Hepatocyte (in vitro differentiated cells): Measurements from ENCODE around the gene DUOX2.

ENCODE experiments used
- EZH2 ChIP-seq: fragments of 200-600 bp; sonication (generic); IDR thresholded peaks from 2 replicates; pipeline ENCODE4 v1.6.1; 2016; ENCODE audit warnings: antibody characterized with exemption, mild to moderate bottlenecking, borderline replicate concordance
- EZH2phosphoT487 ChIP-seq: fragments of 200-600 bp; sonication (generic); IDR thresholded peaks from one replicate; pipeline ENCODE4 v1.6.1; 2018; ENCODE audit warnings: antibody characterized with exemption, mild to moderate bottlenecking, low read depth, moderate library complexity; ENCODE audit not compliant: unreplicated experiment, severe bottlenecking
- TF ChIP-seq, protein P1 (sequence below): fragments of 200-600 bp; sonication (generic); IDR thresholded peaks from 2 replicates; pipeline ENCODE4 v1.5.1; 2016; ENCODE audit warnings: antibody characterized with exemption, mild to moderate bottlenecking; ENCODE audit not compliant: poor library complexity

GRCh38 chr15:45139770-45140169 is 25.8 kb upstream of the DUOX2 start:
- TF ChIP-seq, protein P1, sequence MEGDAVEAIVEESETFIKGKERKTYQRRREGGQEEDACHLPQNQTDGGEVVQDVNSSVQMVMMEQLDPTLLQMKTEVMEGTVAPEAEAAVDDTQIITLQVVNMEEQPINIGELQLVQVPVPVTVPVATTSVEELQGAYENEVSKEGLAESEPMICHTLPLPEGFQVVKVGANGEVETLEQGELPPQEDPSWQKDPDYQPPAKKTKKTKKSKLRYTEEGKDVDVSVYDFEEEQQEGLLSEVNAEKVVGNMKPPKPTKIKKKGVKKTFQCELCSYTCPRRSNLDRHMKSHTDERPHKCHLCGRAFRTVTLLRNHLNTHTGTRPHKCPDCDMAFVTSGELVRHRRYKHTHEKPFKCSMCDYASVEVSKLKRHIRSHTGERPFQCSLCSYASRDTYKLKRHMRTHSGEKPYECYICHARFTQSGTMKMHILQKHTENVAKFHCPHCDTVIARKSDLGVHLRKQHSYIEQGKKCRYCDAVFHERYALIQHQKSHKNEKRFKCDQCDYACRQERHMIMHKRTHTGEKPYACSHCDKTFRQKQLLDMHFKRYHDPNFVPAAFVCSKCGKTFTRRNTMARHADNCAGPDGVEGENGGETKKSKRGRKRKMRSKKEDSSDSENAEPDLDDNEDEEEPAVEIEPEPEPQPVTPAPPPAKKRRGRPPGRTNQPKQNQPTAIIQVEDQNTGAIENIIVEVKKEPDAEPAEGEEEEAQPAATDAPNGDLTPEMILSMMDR = no peak
- TF ChIP-seq EZH2phosphoT487 (no peak), EZH2 (no peak)
